ENCODE measurements around the gene ARFIP1.

Gene ARFIP1

DNA sequence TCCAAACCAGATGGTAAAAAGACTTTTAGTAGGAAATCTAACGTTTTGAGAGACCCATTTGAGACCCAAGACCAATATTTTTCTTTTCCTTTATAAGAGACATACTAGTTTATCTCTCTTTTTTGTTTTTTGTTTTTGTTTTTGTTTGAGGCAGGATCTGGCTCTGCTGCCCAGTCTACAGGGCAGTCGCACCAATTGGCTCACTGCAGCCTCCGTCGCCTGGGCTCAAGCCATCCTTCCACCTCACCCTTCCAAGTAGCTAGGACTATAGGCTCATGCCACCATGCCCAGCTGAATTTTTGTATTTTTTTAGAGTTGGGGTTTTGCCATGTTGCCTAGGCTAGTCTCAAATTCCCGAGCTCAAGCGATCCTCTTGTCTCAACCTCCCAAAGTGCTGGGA, 79.2 kb downstream of the ARFIP1 start:
- ChIA-PET CTCF (no interaction called here), POLR2A (no interaction called here)
- Histone ChIP-seq H3K4me1 (ENCODE audit: control insufficient read depth, insufficient read depth, low read length) (no peaks in the 10 kb centered on the region), H3K4me3 (ENCODE audit: low read depth, low read length) (no peak overlapping the region), H3K36me3 (ENCODE audit: control insufficient read depth in 2 of 2, insufficient read depth in 1 of 2, low read length in 2 of 2) (peaks cover 0 to 3% of the 10 kb centered on the region in 2 experiments; a peak in 1 of 3 replicates), H3K27ac (ENCODE audit: extremely low read depth, low read depth, low read length) (no peak overlapping the region), H3K9me3 (ENCODE audit: control insufficient read depth, insufficient read depth, low read depth, low read length) (no peaks in the 10 kb centered on the region)
- TF ChIP-seq, protein P1, sequence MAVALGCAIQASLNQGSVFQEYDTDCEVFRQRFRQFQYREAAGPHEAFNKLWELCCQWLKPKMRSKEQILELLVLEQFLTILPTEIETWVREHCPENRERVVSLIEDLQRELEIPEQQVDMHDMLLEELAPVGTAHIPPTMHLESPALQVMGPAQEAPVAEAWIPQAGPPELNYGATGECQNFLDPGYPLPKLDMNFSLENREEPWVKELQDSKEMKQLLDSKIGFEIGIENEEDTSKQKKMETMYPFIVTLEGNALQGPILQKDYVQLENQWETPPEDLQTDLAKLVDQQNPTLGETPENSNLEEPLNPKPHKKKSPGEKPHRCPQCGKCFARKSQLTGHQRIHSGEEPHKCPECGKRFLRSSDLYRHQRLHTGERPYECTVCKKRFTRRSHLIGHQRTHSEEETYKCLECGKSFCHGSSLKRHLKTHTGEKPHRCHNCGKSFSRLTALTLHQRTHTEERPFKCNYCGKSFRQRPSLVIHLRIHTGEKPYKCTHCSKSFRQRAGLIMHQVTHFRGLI (tag by site-specific recombination; IDR thresholded peaks at IDR 0.05): no peak
- TF ChIP-seq ZNF555 (tag by site-specific recombination; conservative IDR thresholded peaks at IDR 0.05) (no peak), ZSCAN23 (tag by site-specific recombination; IDR thresholded peaks at IDR 0.05) (no peak), ZNF629 (tag by site-specific recombination; IDR thresholded peaks at IDR 0.05) (no peak)

DNA sequence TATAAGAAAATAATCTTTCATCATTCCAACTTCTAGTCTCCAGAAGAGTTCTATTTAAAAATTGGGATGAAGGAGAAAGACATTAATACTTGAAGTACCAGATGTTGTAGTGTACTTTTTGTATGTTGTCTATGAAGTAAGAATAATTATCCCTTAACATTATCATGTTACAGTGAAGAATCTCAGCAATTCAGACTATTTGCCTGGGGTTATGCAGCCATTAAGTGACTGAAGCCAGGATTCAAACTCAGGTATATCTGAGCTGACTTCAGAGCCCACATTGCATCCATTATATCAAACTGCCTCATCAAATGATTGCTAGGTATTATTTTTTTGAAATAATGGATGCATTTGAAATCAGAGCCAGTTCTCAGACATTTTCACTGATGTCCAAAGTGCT, 80.3 kb downstream of the ARFIP1 start:
- H3K4me3 ChIP-seq (ENCODE audit: low read depth, low read length): no peak overlapping the region
- ChIA-PET POLR2A (no interaction called here), CTCF (no interaction called here)
- TF ChIP-seq ZNF202 (tag by site-specific recombination; IDR thresholded peaks at IDR 0.05; ENCODE audit: borderline replicate concordance) (no peak), KLF1 (tag by site-specific recombination; IDR thresholded peaks at IDR 0.05) (no peak), ZNF830 (tag by site-specific recombination; IDR thresholded peaks at IDR 0.05; ENCODE audit: low read depth) (no peak), ZNF138 (tag by site-specific recombination; IDR thresholded peaks at IDR 0.05; ENCODE audit: borderline replicate concordance) (no peak), ZNF19 (tag by site-specific recombination; IDR thresholded peaks at IDR 0.05; ENCODE audit: low read depth) (no peak), ZNF324 (tag by site-specific recombination; IDR thresholded peaks at IDR 0.05) (no peak), ZNF155 (tag by site-specific recombination; IDR thresholded peaks at IDR 0.05) (no peak), ZNF37A (tag by site-specific recombination; IDR thresholded peaks at IDR 0.05) (no peak), BCL11B (tag by site-specific recombination; IDR thresholded peaks at IDR 0.05; ENCODE audit: low read depth) (no peak), YY2 (tag by site-specific recombination; IDR thresholded peaks at IDR 0.05) (no peak), ZNF214 (tag by site-specific recombination; IDR thresholded peaks at IDR 0.05; ENCODE audit: borderline replicate concordance) (no peak), PRDM1 (tag by site-specific recombination; IDR thresholded peaks at IDR 0.05) (no peak), REPIN1 (tag by site-specific recombination; IDR thresholded peaks at IDR 0.05; ENCODE audit: low read depth) (no peak), ZNF747 (tag by site-specific recombination; IDR thresholded peaks at IDR 0.05) (no peak)
- TF ChIP-seq, protein P2, sequence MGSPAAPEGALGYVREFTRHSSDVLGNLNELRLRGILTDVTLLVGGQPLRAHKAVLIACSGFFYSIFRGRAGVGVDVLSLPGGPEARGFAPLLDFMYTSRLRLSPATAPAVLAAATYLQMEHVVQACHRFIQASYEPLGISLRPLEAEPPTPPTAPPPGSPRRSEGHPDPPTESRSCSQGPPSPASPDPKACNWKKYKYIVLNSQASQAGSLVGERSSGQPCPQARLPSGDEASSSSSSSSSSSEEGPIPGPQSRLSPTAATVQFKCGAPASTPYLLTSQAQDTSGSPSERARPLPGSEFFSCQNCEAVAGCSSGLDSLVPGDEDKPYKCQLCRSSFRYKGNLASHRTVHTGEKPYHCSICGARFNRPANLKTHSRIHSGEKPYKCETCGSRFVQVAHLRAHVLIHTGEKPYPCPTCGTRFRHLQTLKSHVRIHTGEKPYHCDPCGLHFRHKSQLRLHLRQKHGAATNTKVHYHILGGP (tag by site-specific recombination; IDR thresholded peaks at IDR 0.05): no peak
- H3K9me3 ChIP-seq (ENCODE audit: control insufficient read depth, insufficient read depth, low read depth, low read length): no peaks in the 10 kb centered on the region
- no peak overlapping the region for H3K27ac ChIP-seq (ENCODE audit: extremely low read depth, low read depth, low read length)
- H3K36me3 ChIP-seq (ENCODE audit: control insufficient read depth in 2 of 2, insufficient read depth in 1 of 2, low read length in 2 of 2): peaks cover 0 to 10% of the 10 kb centered on the region in 2 experiments; a peak in 2 of 3 replicates
- no peaks in the 10 kb centered on the region for H3K4me1 ChIP-seq (ENCODE audit: control insufficient read depth, insufficient read depth, low read length)

DNA sequence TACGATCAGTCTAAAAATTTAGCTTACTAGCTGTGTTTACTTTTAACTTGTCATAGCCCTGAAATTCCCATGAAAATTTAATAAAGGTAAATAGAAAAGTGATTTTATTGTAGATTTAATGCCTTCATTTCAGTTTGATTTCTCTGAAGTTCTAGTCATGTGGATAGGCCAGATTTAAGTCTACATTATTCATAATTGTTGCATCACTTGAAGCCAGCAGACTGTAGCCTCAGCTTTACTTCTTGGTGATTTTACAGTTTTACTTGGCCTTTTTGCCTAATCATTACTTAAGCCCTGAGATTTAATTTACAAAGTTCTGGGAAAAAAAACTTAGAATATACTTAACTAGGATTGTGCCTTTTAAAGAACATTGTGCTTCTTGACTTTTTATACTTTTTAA, 82.9 kb downstream of the ARFIP1 start:
- H3K36me3 ChIP-seq (ENCODE audit: control insufficient read depth in 2 of 2, insufficient read depth in 1 of 2, low read length in 2 of 2): peaks cover 0 to 10% of the 10 kb centered on the region in 2 experiments; a peak in 2 of 3 replicates
- H3K4me1 ChIP-seq (ENCODE audit: control insufficient read depth, insufficient read depth, low read length): no peaks in the 10 kb centered on the region
- CTCF ChIA-PET: interaction anchor here (0.7 to 1.0 kb wide), 2 partner anchors 12 to 55 kb away, joined by 4 to 5 read pairs; no protein-coding TSS in a partner anchor
- POLR2A ChIA-PET: no interaction called here
- no peak for TF ChIP-seq ZNF174 (tag by site-specific recombination; IDR thresholded peaks at IDR 0.05)
- no peak for TF ChIP-seq BCL11B (tag by site-specific recombination; IDR thresholded peaks at IDR 0.05; ENCODE audit: low read depth)
- no peak for TF ChIP-seq GFI1B (tag by site-specific recombination; IDR thresholded peaks at IDR 0.05)
- TF ChIP-seq, protein P3, sequence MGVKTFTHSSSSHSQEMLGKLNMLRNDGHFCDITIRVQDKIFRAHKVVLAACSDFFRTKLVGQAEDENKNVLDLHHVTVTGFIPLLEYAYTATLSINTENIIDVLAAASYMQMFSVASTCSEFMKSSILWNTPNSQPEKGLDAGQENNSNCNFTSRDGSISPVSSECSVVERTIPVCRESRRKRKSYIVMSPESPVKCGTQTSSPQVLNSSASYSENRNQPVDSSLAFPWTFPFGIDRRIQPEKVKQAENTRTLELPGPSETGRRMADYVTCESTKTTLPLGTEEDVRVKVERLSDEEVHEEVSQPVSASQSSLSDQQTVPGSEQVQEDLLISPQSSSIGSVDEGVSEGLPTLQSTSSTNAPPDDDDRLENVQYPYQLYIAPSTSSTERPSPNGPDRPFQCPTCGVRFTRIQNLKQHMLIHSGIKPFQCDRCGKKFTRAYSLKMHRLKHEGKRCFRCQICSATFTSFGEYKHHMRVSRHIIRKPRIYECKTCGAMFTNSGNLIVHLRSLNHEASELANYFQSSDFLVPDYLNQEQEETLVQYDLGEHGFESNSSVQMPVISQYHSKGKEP (tag by site-specific recombination; IDR thresholded peaks at IDR 0.05): no peak
- no peak for TF ChIP-seq ZNF433 (tag by site-specific recombination; IDR thresholded peaks at IDR 0.05; ENCODE audit: low read depth)
- TF ChIP-seq ZNF211 (tag by site-specific recombination; IDR thresholded peaks at IDR 0.05; ENCODE audit: low read depth): no peak
- no peak for TF ChIP-seq ZNF2 (tag by site-specific recombination; IDR thresholded peaks at IDR 0.05)
- TF ChIP-seq, protein P4, sequence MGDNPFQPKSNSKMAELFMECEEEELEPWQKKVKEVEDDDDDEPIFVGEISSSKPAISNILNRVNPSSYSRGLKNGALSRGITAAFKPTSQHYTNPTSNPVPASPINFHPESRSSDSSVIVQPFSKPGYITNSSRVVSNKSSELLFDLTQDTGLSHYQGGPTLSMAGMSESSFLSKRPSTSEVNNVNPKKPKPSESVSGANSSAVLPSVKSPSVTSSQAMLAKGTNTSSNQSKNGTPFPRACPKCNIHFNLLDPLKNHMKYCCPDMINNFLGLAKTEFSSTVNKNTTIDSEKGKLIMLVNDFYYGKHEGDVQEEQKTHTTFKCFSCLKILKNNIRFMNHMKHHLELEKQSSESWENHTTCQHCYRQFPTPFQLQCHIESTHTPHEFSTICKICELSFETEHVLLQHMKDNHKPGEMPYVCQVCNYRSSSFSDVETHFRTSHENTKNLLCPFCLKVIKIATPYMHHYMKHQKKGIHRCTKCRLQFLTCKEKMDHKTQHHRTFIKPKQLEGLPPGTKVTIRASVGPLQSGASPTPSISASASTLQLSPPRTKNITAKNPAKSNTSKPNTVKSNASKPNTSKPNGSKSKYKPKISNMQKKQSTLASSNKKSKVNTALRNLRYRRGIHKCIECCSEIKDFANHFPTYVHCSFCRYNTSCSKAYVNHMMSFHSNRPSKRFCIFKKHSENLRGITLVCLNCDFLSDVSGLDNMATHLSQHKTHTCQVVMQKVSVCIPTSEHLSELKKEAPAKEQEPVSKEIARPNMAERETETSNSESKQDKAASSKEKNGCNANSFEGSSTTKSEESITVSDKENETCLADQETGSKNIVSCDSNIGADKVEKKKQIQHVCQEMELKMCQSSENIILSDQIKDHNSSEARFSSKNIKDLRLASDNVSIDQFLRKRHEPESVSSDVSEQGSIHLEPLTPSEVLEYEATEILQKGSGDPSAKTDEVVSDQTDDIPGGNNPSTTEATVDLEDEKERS (tag by site-specific recombination; IDR thresholded peaks at IDR 0.05): no peak
- H3K27ac ChIP-seq (ENCODE audit: extremely low read depth, low read depth, low read length): no peak overlapping the region
- H3K9me3 ChIP-seq (ENCODE audit: control insufficient read depth, insufficient read depth, low read depth, low read length): no peaks in the 10 kb centered on the region
- H3K4me3 ChIP-seq (ENCODE audit: low read depth, low read length): no peak overlapping the region
